GM18505 (cell line): ENCODE results near the gene SYPL1.

Experiments
- ATAC-seq: cut with Tn5 transposase; IDR thresholded peaks from one replicate; pipeline ENCODE4 v1.9.1; 2021; ENCODE audit not compliant: unreplicated experiment
- POLR2A ChIP-seq: IDR thresholded peaks from 4 replicates; pipeline ENCODE4 v1.6.1; 2011; ENCODE audit warnings: borderline replicate concordance; ENCODE audit not compliant: insufficient read depth, insufficient read length; ENCODE audit errors: extremely low read depth

The SYPL1 gene

GRCh38 chr7:106073701-106074100 is 38.4 kb downstream of the SYPL1 start:
- no peak for TF ChIP-seq POLR2A
- ATAC-seq: no peak

- TF ChIP-seq POLR2A: no peak
- no peak for ATAC-seq
These were observed 39.4 kb downstream of the SYPL1 start for GRCh38 chr7:106072715-106073091.

GRCh38 chr7:106071999-106072714 is 40.0 kb downstream of the SYPL1 start:
- peak; percentile 6 for ATAC-seq

GRCh38 chr7:106071356-106071998 is 40.6 kb downstream of the SYPL1 start:
- peak; percentile 45 for TF ChIP-seq POLR2A

More at GRCh38 chr7:106071999-106072714, 40.0 kb downstream of the SYPL1 start:
- no peak for TF ChIP-seq POLR2A

GRCh38 chr7:106070567-106071254 is 41.4 kb downstream of the SYPL1 start:
- TF ChIP-seq POLR2A: no peak
- no peak for ATAC-seq

More at GRCh38 chr7:106071356-106071998, 40.6 kb downstream of the SYPL1 start:
- peak; percentile 89 for ATAC-seq

GRCh38 chr7:106070201-106070551 is 41.9 kb downstream of the SYPL1 start:
- TF ChIP-seq POLR2A: no peak
- no peak for ATAC-seq

GRCh38 chr7:106069471-106070200 is 42.5 kb downstream of the SYPL1 start:
- no peak for TF ChIP-seq POLR2A
- ATAC-seq: no peak

GRCh38 chr7:106068986-106069385 is 43.1 kb downstream of the SYPL1 start:
- ATAC-seq: no peak
- no peak for TF ChIP-seq POLR2A

GRCh38 chr7:106068538-106068961 is 43.6 kb downstream of the SYPL1 start:
- no peak for ATAC-seq
- no peak for TF ChIP-seq POLR2A

- TF ChIP-seq POLR2A: no peak
- no peak for ATAC-seq
These were observed 44.4 kb downstream of the SYPL1 start for GRCh38 chr7:106067678-106068077.

- no peak for TF ChIP-seq POLR2A
- ATAC-seq: no peak
These were observed 46.3 kb downstream of the SYPL1 start for GRCh38 chr7:106065575-106066500.

GRCh38 chr7:106064771-106065574 is 47.1 kb downstream of the SYPL1 start:
- ATAC-seq: no peak
- TF ChIP-seq POLR2A: no peak

GRCh38 chr7:106064316-106064715 is 47.8 kb downstream of the SYPL1 start:
- ATAC-seq: no peak
- TF ChIP-seq POLR2A: no peak
